Liver (tissue), 9 donors: Measurements from ENCODE around the gene CDKL4. TPM values are rescaled to one million over a fixed set of nuclear protein-coding genes. Genes with fewer than 3 reads are reported as not detected.

Experiments used
- DNase-seq: peaks from one replicate; pipeline ENCODE4 v3.0.0-alpha.2; 2017; ENCODE audit warnings: low spot score
- H3K27ac ChIP-seq, 2 donors: one replicate each; pipeline ENCODE4 v1.7.0; 2013; ENCODE audit warnings: inconsistent platforms in 2 of 2, low read length in 2 of 2, control low read depth in 1 of 2, low read depth in 1 of 2, mild to moderate bottlenecking in 1 of 2
- H3K27me3 ChIP-seq, 4 donors: one replicate each; pipeline versions ENCODE4 v1.6.1 to v1.7.0; 2013; ENCODE audit warnings: low read length in 3 of 4, inconsistent platforms in 1 of 4, mild to moderate bottlenecking in 1 of 4, moderate library complexity in 1 of 4; ENCODE audit not compliant: control insufficient read depth in 4 of 4, insufficient read depth in 4 of 4
- H3K36me3 ChIP-seq, 4 donors: one replicate each; pipeline versions ENCODE4 v1.6.1 to v1.7.0; 2013; ENCODE audit warnings: low read length in 3 of 4, mild to moderate bottlenecking in 3 of 4, low read depth in 1 of 4, moderate library complexity in 1 of 4; ENCODE audit not compliant: control insufficient read depth in 4 of 4, insufficient read depth in 3 of 4
- H3K4me1 ChIP-seq, 4 donors: one replicate each; pipeline versions ENCODE4 v1.6.1 to v1.7.0; 2013; ENCODE audit warnings: low read length in 3 of 4, mild to moderate bottlenecking in 3 of 4, moderate library complexity in 1 of 4; ENCODE audit not compliant: control insufficient read depth in 4 of 4, insufficient read depth in 4 of 4
- H3K4me3 ChIP-seq, 3 donors: one replicate each; pipeline versions ENCODE4 v1.6.1 to v1.7.0; 2013; ENCODE audit warnings: low read length in 3 of 3, control low read depth in 1 of 3, low read depth in 1 of 3, mild to moderate bottlenecking in 1 of 3
- H3K9ac ChIP-seq, 2 donors: one replicate each; pipeline ENCODE4 v1.7.0; 2013; ENCODE audit warnings: low read length in 2 of 2, mild to moderate bottlenecking in 2 of 2, moderate library complexity in 2 of 2, control low read depth in 1 of 2, low read depth in 1 of 2
- H3K9me3 ChIP-seq, 4 donors: one replicate each; pipeline versions ENCODE4 v1.6.1 to v1.7.0; 2013; ENCODE audit warnings: low read length in 3 of 4; ENCODE audit not compliant: control insufficient read depth in 4 of 4
- EGR1 ChIP-seq, 2 donors: IDR thresholded peaks; 2 replicates each; pipeline ENCODE4 v1.6.1; 2016 to 2018; ENCODE audit warnings: antibody characterized with exemption in 2 of 2, low read depth in 2 of 2
- FOXA1 ChIP-seq: IDR thresholded peaks from 2 replicates; pipeline ENCODE4 v1.6.1; 2016; ENCODE audit warnings: antibody characterized with exemption
- FOXA2 ChIP-seq: IDR thresholded peaks from 2 replicates; pipeline ENCODE4 v1.6.1; 2016; ENCODE audit warnings: antibody characterized with exemption
- GABPA ChIP-seq, 2 donors: IDR thresholded peaks in 1 of 2; conservative IDR thresholded peaks in 1 of 2; 2 replicates each; pipeline ENCODE4 v1.6.1; 2016; ENCODE audit warnings: antibody characterized with exemption in 2 of 2, mild to moderate bottlenecking in 1 of 2, moderate library complexity in 1 of 2
- HNF4G ChIP-seq: IDR thresholded peaks from 2 replicates; pipeline ENCODE4 v1.6.1; 2016; ENCODE audit warnings: antibody characterized with exemption
- JUND ChIP-seq, 2 donors: IDR thresholded peaks; 2 replicates each; pipeline ENCODE4 v1.6.1; 2016; ENCODE audit warnings: antibody characterized with exemption in 2 of 2
- NR2F2 ChIP-seq: IDR thresholded peaks from 2 replicates; pipeline ENCODE4 v1.6.1; 2016; ENCODE audit warnings: antibody characterized with exemption
- RAD21 ChIP-seq, 2 donors: IDR thresholded peaks; 2 replicates each; pipeline ENCODE4 v1.6.1; 2016; ENCODE audit warnings: antibody characterized with exemption in 2 of 2, mild to moderate bottlenecking in 2 of 2
- RXRA ChIP-seq, 2 donors: IDR thresholded peaks; 2 replicates each; pipeline ENCODE4 v1.6.1; 2017 to 2018; ENCODE audit warnings: antibody characterized with exemption in 2 of 2, mild to moderate bottlenecking in 1 of 2
- SP1 ChIP-seq: IDR thresholded peaks from 2 replicates; pipeline ENCODE4 v1.6.1; 2018; ENCODE audit warnings: antibody characterized with exemption, mild to moderate bottlenecking
- TAF1 ChIP-seq: conservative IDR thresholded peaks from 2 replicates; pipeline ENCODE4 v1.6.1; 2016; ENCODE audit warnings: antibody characterized with exemption, mild to moderate bottlenecking
- YY1 ChIP-seq: IDR thresholded peaks from 2 replicates; pipeline ENCODE4 v1.6.1; 2016; ENCODE audit warnings: antibody characterized with exemption, mild to moderate bottlenecking
- WGBS: extraction: QIAGEN DNeasy Blood & Tissue Kit; methylation state at CpG from one replicate; pipeline ENCODE4 v1.1.7; 2013; 5-methylcytosine and 5-hydroxymethylcytosine counted together
- polyA plus RNA-seq, 2 donors: library from polyadenylated mRNA; stranded (reverse) in 1 of 2; unstranded in 1 of 2; fragments of 200-250 nt in 1 of 2; fragments of >200 nt in 1 of 2; fragmentation: Nextera tagmentation in 1 of 2; extraction: Ambion mirVana in 1 of 2; gene quantifications; one replicate each; pipeline versions ENCODE4 v1.2.1 to v1.2.3, GENCODE V29; 2013 to 2015
- total RNA-seq, 2 donors: library from RNA; depleted of rRNA; stranded (reverse); fragments of >200 nt; gene quantifications; one replicate each; pipeline ENCODE4 v1.2.3, GENCODE V29; 2014
- TF ChIP-seq, protein P1 (sequence below): IDR thresholded peaks from 2 replicates; pipeline ENCODE4 v1.6.1; 2016; ENCODE audit warnings: antibody characterized with exemption
- TF ChIP-seq, protein P2 (sequence below): IDR thresholded peaks from 2 replicates; pipeline ENCODE4 v1.6.1; 2016; ENCODE audit warnings: antibody characterized with exemption
- TF ChIP-seq, protein P3 (sequence below): IDR thresholded peaks from 2 replicates; pipeline ENCODE4 v1.6.1; 2016; ENCODE audit warnings: antibody characterized with exemption, mild to moderate bottlenecking
- TF ChIP-seq, protein P4 (sequence below): IDR thresholded peaks from 2 replicates; pipeline ENCODE4 v1.6.1; 2016; ENCODE audit warnings: antibody characterized with exemption
- TF ChIP-seq, protein P5 (sequence below): fragments of 150-350 bp; IDR thresholded peaks from 2 replicates; pipeline ENCODE4 v1.5.1; 2017; ENCODE audit warnings: improper control_type of control experiment, low read depth, low read length; ENCODE audit not compliant: missing input control
- donor health status: healthy.
- donor health status: healthy.
- donor health status: healthy.
- donor health status: healthy.
- donor health status: healthy.

CDKL4 gene
- total and polyA plus RNA-seq, 4 donors: 0.25 to 1.1 TPM; not detected in 2

GRCh38 chr2:39256040-39256439 lies 12.3 kb upstream of the CDKL4 start:
- H3K4me3 ChIP-seq: no peak overlapping the region
- TF ChIP-seq TAF1: no peak
- TF ChIP-seq, protein P1, sequence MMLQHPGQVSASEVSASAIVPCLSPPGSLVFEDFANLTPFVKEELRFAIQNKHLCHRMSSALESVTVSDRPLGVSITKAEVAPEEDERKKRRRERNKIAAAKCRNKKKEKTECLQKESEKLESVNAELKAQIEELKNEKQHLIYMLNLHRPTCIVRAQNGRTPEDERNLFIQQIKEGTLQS: no peak
- TF ChIP-seq, protein P2, sequence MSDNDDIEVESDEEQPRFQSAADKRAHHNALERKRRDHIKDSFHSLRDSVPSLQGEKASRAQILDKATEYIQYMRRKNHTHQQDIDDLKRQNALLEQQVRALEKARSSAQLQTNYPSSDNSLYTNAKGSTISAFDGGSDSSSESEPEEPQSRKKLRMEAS: no peak
- TF ChIP-seq YY1: no peak
- no peak for TF ChIP-seq EGR1 (IDR thresholded peaks at IDR 0.05; ENCODE audit: low read depth in 2 of 2)
- TF ChIP-seq HNF4G: no peak
- no peak for TF ChIP-seq RXRA (IDR thresholded peaks at IDR 0.05)
- TF ChIP-seq, protein P3, sequence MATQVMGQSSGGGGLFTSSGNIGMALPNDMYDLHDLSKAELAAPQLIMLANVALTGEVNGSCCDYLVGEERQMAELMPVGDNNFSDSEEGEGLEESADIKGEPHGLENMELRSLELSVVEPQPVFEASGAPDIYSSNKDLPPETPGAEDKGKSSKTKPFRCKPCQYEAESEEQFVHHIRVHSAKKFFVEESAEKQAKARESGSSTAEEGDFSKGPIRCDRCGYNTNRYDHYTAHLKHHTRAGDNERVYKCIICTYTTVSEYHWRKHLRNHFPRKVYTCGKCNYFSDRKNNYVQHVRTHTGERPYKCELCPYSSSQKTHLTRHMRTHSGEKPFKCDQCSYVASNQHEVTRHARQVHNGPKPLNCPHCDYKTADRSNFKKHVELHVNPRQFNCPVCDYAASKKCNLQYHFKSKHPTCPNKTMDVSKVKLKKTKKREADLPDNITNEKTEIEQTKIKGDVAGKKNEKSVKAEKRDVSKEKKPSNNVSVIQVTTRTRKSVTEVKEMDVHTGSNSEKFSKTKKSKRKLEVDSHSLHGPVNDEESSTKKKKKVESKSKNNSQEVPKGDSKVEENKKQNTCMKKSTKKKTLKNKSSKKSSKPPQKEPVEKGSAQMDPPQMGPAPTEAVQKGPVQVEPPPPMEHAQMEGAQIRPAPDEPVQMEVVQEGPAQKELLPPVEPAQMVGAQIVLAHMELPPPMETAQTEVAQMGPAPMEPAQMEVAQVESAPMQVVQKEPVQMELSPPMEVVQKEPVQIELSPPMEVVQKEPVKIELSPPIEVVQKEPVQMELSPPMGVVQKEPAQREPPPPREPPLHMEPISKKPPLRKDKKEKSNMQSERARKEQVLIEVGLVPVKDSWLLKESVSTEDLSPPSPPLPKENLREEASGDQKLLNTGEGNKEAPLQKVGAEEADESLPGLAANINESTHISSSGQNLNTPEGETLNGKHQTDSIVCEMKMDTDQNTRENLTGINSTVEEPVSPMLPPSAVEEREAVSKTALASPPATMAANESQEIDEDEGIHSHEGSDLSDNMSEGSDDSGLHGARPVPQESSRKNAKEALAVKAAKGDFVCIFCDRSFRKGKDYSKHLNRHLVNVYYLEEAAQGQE: no peak
- TF ChIP-seq JUND (IDR thresholded peaks at IDR 0.05): no peak
- TF ChIP-seq, protein P4, sequence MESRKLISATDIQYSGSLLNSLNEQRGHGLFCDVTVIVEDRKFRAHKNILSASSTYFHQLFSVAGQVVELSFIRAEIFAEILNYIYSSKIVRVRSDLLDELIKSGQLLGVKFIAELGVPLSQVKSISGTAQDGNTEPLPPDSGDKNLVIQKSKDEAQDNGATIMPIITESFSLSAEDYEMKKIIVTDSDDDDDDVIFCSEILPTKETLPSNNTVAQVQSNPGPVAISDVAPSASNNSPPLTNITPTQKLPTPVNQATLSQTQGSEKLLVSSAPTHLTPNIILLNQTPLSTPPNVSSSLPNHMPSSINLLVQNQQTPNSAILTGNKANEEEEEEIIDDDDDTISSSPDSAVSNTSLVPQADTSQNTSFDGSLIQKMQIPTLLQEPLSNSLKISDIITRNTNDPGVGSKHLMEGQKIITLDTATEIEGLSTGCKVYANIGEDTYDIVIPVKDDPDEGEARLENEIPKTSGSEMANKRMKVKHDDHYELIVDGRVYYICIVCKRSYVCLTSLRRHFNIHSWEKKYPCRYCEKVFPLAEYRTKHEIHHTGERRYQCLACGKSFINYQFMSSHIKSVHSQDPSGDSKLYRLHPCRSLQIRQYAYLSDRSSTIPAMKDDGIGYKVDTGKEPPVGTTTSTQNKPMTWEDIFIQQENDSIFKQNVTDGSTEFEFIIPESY: no peak
- no peak for TF ChIP-seq RAD21 (IDR thresholded peaks at IDR 0.05)
- TF ChIP-seq, protein P5, sequence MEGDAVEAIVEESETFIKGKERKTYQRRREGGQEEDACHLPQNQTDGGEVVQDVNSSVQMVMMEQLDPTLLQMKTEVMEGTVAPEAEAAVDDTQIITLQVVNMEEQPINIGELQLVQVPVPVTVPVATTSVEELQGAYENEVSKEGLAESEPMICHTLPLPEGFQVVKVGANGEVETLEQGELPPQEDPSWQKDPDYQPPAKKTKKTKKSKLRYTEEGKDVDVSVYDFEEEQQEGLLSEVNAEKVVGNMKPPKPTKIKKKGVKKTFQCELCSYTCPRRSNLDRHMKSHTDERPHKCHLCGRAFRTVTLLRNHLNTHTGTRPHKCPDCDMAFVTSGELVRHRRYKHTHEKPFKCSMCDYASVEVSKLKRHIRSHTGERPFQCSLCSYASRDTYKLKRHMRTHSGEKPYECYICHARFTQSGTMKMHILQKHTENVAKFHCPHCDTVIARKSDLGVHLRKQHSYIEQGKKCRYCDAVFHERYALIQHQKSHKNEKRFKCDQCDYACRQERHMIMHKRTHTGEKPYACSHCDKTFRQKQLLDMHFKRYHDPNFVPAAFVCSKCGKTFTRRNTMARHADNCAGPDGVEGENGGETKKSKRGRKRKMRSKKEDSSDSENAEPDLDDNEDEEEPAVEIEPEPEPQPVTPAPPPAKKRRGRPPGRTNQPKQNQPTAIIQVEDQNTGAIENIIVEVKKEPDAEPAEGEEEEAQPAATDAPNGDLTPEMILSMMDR: no peak
- no peak for TF ChIP-seq NR2F2
- TF ChIP-seq FOXA1: no peak
- TF ChIP-seq SP1: no peak

DNA sequence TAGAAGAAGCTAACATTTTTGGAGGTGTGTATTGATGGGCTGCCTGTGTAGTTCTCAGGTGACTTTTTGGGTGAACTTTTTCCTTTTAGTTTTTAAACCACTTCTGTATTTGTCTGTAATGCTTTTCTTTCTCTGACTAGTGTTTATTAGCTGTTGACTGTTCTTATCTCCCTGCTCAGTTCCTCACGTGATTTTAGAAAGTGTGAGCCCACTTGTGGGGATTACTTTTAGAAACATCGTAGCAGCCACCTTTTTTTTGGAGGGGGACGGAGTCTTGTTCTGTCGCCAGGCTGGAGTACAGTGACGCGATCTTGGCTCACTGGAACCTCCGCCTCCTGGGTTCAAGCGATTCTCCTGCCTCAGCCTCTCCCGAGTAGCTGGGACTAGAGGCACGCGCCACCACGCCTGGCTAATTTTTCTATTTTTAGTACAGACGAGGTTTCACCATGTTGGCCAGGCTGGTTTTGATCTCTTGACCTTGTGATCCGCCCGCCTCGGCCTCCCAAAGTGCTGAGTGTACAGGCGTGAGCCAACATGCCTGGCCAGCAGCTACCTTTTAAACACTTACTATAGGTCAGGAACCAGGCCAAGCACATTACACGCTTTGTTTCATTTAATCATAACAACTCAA lies 9.2 kb upstream of the CDKL4 start:
- no peaks in the 10 kb centered on the region for H3K9me3 ChIP-seq
- no peaks in the 10 kb centered on the region for H3K27me3 ChIP-seq
- H3K36me3 ChIP-seq: peaks cover 1 to 53% (median 37%) of the 10 kb centered on the region in 4 donors
- TF ChIP-seq YY1 (no peak), FOXA1 (no peak), GABPA (IDR thresholded peaks at IDR 0.05 in 1 of 2, conservative IDR thresholded peaks at IDR 0.05 in 1 of 2) (no peak), TAF1 (no peak), RXRA (IDR thresholded peaks at IDR 0.05) (no peak), FOXA2 (no peak), NR2F2 (no peak)
- TF ChIP-seq, protein P1: no peak
- TF ChIP-seq, protein P2: no peak
- TF ChIP-seq, protein P4: no peak
- no peak for DNase-seq
- 92% methylated on average over 18 of the region's 18 CpGs for WGBS
- no peaks in the 10 kb centered on the region for H3K4me1 ChIP-seq
- H3K9ac ChIP-seq: no peak overlapping the region
- H3K4me3 ChIP-seq: no peak overlapping the region
- no peak overlapping the region for H3K27ac ChIP-seq

More at GRCh38 chr2:39256040-39256439, 12.3 kb upstream of the CDKL4 start:
- no peak for DNase-seq
- Histone ChIP-seq H3K4me1 (no peaks in the 10 kb centered on the region), H3K36me3 (peaks cover 1 to 54% (median 45%) of the 10 kb centered on the region in 4 donors), H3K9ac (no peak overlapping the region), H3K9me3 (no peaks in the 10 kb centered on the region), H3K27me3 (no peaks in the 10 kb centered on the region), H3K27ac (no peak overlapping the region)
